Stimulated activated CD8-positive, alpha-beta memory T cell treated with anti-CD3 and anti-CD28 coated beads, Interleukin-7, amount 100 ng/mL, for 48 hours (primary cell): ENCODE measurements around the gene RCVRN.
"Not testable (repeated sequence)": the region's sequence is repeated elsewhere in the genome, so short reads cannot be mapped to it uniquely, and the experiment has no call there.

Experiments
- DNase-seq, 2 donors: peaks; one replicate each; pipeline ENCODE4 v3.0.0-alpha.2; 2020; ENCODE audit warnings: low read depth in 1 of 2; ENCODE audit errors: extremely low read depth in 1 of 2

RCVRN gene

DNA sequence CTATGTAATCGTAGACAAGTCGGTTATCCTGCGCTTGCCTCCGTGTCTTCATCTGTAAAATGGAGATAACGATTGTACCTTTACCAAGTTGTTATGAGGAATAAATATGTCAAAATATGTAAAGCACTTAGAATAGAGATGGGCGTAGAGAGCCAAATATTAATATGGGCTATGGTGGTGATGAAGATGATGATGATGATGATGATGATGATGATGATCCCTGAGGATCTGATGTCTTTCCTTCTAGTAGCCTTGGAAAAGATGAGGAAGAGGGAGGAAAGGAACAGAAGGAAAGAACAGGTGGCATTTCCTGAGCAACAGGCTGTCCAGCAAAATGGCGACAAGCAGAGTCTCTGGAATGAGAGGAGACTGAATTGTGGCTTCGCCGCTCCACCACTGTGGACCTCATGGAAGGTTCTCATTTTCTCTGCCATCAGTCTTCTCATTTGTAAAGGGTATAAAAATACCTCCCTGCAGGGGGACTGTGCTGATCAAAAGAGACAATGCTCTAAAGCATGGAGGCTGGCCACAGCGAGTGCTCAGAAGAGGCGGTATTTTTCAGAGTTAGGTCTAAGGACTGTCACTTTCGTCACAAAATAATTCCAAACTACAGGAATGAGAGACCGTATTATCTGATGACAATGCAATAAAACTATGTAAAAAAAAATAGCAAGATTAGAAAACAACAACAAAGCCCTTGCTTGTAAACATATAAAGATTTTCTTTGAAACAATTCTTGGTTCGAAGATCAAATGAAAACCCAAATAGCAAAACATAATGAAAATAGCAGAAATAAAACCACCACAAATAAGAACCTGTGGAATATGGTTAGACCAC lies 17.2 kb upstream of the RCVRN start:
- DNase-seq = no peak

DNA sequence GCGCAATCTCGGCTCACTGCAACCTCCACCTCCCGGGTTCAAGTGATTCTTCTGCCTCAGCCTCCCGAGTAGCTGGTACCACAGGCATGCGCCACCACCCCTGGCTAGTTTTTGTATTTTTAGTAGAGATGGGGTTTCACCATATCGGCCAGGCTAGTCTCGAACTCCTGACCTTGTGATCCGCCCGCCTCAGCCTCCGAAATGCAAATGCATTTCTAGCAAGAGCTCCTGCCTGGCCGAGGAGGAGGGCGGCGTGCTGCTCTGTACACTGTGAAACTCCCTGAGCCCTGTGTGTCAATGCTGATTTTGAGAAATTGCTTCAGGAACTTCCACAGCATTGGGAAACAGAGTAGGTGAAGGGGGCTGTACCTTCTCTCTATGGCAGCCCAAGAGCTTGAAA lies 16.1 kb upstream of the RCVRN start:
- not testable (repeated sequence) for DNase-seq

DNA sequence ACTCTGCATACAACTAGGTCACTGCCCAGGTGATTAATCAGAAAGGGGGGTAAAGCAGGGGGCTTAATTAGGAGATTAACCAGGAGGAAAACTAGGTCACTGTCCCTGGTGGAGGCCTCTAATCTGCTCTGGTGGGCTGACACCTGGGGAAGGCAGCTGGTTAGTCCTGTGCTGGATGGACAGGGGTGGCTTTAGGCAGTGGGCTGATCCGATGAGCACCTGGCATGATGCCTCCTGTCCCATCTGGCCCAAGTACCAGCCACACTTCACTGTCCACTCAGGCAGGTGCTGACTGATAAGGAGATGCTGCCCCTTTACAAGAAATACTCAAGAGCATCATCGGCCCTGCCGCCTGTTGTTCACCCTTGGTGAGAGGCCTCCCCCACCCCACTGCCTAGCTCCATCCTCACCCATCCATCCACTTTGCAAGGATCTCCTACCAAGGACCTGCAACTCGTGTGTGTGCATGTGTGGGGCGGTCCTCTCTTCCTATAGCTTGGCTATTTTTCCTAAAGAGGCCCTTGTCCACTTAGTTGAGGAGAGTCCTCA lies 13.8 kb upstream of the RCVRN start:
- DNase-seq = no peak

DNA sequence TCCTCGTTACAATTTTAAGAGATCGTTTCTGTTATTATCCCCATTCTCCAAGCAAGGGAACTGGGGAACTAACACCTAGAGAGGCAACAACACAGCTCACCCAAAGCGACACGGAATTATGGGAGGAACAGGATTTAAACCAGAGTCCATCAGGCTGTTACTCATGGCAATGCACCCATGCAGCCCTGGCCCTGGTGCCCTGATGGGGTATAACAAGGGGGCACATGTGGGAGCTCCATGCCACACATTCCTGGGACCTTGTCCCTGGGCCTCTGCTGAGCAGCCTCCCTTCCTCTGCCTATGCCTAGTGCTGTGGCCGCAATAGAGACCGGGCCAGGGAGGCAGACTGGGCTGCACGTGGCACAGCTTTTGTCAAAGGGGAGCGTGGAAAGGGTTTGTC lies 13.3 kb upstream of the RCVRN start:
- DNase-seq = no peak

DNA sequence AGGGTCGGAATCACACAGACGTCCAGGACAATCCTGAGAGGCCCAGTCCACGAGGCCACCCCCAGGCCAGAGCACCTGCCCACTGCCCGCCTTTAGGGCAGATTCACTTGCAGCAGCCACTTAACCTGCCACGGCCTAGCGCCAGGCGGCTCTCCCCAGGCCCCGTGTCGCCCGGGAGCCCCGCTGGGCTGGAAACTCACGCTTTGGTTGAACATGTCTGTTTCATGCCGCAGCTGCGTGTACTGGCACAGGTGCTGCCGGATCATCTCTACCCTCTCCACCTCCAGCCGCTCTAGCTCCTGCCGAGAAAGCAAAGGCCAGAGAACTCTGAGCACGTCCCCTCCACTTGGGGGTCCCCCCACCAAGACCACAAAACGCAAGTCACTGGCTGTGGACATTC lies 12.7 kb upstream of the RCVRN start:
- no peak for DNase-seq

DNA sequence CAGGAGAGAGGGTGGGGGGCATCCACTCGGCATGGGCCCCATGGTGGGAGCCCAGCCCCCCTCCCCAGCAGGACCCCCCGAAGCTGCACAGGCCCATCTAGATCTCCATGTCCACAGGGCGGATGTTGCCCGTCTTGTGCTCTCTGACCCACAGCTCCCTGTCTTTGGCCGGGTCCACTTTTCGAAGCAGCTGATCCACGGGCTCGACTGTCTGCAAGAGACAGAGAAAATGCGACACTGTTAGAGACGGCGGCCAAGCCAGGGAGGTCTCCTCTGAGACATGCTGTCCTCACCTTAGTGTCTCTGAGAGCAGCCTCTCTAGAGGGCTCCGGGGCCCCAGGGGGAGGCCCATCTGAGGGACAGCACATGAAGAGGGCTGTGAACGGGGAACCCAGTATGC lies 12.1 kb upstream of the RCVRN start:
- no peak for DNase-seq

DNA sequence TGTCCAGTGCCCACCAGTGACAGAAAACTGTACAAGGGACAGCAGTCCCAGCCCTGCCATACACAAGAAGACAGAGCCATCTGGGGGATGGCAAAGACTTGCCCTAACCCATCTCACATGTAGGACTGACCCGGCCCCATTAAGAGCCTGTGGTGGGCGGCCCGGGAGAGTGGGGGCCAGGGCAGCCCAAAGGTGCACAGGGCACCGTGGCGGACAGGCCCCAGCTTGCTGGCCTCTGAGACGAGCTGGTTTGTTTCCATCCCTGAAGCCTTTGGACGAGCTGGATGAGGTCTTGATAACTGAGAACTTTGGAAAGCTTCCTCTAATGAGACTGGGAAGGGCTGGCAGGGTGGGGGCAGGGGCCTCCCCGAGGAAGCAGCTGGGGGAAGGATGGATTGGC lies 11.0 kb upstream of the RCVRN start:
- DNase-seq = no peak

DNA sequence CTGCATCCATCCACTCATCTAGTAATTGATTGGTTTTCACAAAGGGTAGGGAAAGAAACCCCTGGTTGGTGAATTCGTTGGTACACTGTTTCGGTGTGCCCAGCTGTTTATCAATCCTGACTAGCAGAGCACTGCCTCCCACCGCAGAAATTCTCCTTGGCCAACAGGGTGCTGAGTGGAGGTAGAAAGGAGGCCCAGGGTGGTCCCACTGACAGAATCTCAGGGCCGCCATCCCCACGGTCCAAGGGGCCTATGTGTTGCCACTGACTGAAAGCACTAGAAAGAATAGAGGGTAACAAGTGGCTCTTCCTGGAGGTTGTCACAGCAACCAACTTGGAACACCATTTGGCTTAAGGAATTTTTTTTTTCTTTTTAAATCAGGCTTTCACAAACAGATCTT lies 8.4 kb upstream of the RCVRN start:
- no peak for DNase-seq

DNA sequence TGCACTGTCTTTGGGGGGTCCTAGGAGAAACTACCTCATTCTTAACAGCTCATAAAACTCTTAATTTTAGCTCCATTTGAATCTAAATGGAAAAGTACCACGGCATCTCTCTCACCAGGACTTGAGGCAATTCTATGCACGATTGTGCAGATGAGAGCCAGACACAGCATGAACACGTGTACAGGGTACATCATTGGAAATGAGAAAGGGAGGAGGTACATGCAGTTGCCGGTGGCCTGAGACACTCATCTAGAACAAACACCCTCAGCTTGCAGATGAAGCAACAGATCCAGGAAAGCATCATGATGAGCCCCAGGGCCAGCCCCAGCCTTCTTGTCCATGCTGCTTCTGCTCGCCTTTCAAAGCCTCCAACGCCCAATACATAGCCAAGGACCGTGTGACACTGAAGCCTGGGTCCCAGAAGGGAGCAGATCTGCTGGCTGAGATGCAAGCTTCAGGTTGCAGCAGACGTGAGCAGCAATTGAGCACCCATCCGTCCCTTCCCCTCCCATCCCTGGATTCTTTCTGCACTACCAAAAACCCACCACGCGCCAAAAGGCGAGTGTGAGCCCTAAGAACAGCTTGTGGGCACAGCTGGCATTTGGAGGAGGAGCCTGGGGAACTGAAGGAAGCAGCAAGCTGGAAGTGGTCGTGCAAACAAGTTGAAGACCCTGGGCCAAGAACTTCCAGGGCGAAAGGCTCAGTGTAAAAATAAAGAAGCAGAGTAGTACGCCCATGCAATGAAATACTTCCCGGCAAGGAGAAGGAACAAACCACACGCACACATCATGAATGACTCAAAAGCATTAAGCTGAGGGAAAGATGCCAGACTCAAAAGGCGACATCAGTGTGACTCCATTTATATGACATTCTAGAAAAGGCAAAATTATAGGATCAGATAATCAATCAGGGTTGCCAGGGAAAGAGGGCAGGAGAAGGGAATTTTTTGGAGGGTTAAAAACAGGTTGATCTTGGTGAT lies 7.3 kb upstream of the RCVRN start:
- DNase-seq = no peak

DNA sequence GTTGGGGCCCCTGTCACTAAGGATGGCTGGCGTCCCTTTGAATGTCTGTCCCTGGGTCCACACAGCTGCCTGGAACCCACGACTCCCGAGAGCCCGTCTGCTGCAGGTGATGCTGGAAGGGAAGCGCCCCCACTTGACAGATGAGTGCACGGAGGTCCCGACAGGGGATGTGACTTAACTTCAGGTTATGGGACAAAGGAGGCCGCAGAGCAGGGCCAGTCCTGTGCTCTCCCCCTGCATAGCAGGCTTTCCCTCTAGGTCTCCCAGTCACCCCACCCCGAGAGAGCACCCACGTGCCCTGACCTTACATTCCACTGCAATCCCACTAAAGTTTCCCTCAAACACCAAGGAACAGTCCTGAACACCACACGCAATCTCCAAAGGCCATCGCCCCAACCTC lies 6.0 kb upstream of the RCVRN start:
- DNase-seq = no peak

DNA sequence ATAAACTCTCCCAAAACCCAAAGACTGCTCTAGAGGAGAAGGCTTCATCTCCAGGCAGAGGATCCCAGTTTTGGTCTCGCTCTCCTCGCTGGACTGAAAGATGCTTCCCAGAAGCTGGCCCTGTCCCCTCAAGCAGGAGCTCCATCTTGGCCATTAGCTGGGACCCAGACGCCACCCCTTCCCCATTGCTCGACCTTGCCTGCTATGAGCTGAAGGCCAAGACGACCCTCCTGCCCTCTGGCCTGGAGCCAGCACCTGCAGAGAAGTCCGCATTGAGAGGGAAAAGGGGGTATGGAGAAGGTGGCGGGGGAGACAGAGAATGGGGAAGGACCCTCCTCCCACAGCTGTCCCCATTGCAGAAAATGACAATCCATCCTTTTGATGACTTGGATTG lies 3.6 kb upstream of the RCVRN start:
- no peak for DNase-seq

DNA sequence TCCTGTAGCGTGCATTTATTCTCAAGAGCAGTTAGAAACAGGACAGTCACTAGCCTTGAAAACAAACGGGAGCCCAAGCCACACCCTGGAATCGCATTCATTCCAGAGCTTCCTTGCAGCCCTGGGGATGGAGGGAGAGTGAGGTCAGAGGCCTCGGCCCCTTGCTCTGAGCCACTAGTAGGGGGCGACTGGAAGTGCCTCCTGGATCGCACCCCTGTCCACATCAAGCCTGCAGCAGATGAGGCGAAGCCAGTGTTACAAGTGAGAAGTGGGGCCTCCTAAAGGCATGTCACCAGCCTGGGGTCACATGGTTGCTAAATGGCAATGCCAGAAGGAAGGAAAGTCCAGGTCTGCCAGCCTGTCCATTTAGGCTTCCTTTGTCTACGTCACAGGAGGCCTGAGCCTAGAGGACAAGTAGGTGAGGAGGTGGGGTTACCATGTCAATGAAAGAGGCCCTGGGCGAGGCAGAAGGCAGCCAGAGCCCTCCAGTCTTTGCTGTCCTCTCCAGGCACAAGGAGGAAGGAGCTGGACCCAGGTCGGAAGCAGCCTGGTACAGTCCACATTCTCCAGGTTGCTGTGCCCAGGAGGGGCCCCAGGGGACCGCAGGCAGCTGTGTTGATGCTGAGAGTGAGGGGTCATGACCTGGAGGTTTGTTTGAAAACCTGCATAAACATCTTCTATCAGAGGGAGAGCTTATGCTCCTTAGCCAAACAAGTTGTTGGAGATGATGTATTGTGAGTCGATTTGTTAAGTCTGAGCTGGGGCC lies 3.0 kb upstream of the RCVRN start:
- no peak for DNase-seq

DNA sequence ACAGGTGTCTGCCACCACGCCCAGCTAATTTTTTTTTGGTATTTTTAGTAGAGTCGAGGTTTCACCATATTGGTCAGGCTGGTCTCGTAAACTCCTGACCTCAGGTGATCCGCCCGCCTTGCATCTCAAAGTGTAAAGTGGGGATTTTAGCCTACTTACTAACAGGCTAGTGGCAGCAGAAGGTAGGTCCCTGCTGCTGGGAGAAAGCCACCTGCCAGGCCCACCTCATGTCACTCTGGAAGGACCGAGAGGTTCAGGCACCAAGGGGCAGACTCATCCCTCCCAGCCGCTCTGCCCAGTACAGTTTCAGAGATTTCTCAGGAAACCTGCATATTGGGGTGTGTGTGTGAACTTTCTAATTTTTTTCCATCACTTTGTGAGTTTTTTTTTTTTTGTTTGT lies 2.1 kb upstream of the RCVRN start:
- no peak for DNase-seq

DNA sequence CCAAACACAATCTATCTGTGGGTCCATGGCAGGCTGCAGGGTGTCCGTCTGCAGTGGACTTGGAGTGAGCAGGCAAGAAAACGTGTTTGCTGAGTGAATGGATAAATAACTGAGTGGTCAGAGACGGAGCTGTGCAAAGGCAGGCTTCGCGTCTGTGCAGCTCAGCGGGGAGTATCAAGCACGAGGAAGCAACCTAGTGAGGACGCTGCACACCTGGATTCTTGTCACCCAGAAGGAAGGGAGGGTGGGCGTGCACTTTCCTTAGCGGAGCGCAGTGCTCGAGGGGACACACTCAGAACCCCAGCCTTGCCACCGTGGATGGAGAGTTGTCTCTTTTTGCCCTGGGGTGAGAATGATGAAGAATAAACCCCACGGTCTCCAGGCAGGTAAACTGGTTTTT lies 1.5 kb upstream of the RCVRN start:
- no peak for DNase-seq

DNA sequence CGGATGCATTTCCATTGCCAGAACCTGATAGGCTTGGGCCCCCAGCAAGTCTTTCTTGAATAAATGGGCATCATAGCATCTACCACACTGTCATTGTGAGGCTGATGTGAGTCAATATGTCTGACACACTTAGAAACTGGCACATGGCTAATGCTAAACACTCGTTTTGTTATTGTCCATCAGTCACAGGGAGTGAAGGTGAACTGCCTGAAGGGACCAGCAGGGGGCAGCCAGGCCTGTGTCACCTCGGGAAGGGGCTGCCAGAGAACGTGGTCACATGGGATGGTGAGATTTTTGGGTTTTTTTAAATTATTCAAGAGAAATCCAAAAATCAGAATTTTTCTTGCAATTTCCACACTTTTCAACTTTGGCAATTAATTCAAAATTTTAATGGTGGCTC lies 831 bp upstream of the RCVRN start:
- DNase-seq = peak in 1 of 2 donors; percentile 8

DNA sequence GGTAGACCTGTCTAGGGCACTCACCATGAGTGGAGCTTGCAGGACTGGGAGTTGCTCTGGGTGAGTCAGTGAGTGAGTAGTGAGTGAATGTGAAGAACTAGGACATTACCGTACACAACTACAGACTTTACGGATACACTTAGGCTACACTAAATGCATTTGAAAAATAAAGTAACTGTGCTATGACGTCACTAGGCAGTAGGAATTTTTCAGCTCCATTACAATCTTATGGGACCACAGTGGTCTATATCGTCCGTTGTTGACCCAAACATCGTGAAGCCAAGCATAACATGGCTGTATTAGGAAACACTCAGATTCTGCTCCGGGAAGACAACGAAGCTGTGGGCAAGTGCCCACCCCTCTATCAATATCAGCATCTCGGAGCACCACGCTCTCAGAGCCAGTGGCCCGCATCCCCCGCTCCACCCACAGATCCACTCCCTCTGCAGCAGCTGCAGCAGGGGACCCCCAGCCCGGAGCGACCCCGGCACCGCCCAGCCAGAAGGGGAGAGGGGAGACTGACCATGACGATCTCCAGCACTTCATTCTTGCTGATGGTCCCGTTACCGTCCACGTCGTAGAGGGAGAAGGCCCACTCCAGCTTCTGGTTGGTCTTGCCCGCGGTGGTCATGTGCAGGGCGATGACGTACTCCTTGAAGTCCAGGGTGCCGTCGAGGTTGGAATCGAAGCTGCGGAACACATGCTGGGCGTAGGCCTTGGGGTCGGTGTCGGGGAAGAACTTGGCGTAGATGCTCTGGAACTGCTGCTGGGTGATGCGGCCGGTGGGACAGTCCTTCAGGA lies 594 bp downstream of the RCVRN start:
- DNase-seq = no peak

DNA sequence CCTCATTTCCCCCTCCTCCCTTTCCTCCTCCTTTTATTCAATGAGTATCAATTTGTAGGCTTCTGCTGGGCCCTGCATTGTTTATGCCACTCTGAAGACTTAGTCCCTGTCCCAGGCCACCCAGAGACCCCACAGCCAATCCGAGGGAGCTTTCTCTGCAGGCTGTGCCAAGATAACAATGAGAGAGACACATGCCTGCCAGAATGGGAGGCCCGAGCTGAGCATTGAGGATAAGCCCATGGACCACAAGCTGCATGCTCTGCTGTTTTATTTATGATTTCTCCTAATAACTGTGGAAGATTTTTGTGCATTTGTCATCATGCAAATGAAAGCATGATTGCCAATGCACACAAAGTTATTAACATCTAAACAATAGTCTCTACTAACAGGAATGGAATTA lies 3.0 kb downstream of the RCVRN start:
- DNase-seq = no peak

DNA sequence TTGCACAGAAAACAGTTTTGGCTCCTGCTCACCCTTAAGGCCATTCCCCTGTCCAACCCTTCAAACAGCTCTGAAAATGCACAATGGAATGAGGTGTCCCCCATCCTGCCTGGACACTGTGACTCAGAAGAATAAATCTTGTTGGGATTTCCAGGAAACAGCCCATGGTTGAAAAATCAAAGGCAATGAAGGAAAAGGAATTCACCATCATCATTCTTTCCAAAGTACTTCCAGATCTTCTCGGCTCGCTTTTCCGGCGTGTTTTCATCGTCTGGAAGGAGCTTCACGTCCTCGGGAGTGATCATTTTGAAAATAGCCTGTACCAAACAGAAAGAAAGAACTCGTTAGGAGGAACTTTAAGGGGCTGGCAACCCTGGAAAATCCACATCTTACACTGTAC lies 4.3 kb downstream of the RCVRN start:
- DNase-seq = no peak

DNA sequence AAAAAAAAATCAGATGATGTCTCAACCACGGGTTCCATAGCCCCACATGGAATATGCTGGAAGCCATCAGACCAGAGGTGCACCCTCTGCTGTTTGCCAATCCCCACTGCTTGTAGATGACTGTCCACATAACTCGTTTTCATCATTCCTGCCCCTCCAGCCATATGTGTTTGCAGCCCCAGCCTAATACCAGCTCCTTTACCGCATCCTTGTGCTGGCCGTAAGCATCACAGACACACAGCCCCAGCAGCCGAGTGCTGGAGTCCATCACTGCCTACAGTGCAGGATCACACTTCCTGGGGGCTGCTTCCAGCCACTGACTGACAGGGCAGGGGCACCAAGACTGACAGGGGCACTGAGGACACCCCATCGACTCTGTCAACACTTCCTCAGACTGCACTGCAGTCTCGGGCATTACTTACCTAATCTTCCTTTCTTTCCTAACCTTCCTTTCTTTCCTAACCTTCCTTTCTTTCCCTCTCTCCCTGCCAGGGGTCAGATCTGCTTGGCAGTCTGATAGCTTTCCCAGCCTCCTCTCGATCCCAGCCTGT lies 5.0 kb downstream of the RCVRN start:
- no peak for DNase-seq
